ENCODE data around the gene SCARF2. TPM values are rescaled to one million over a fixed set of nuclear protein-coding genes. Genes with fewer than 3 reads are reported as not detected.

Gene SCARF2
- total and polyA plus RNA-seq, 2 of the 8 experiments (the other 6 are each of a cell fraction or from before 2014, with no cell fraction given) = 4.2 to 9.8 TPM

GRCh38 chr22:20397498-20397897 lies 40.1 kb downstream of the SCARF2 start:
- Histone ChIP-seq H3K79me1 (ENCODE audit: low read depth, low read length) (peaks cover 15% of the 10 kb centered on the region), H3K9ac (replicated peaks in 1 of 4; ENCODE audit: extremely low read depth in 1 of 4, low read depth in 3 of 4, low read length in 3 of 4) (no peak overlapping the region), H3K4me1 (replicated peaks in 1 of 4; ENCODE audit: control insufficient read depth in 3 of 4, insufficient read depth in 4 of 4, low read length in 3 of 4) (peaks cover 0 to 10% (median 8%) of the 10 kb centered on the region in 4 experiments; a peak in 5 of 7 replicates), H3K36me3 (ENCODE audit: control insufficient read depth in 2 of 4, insufficient read depth in 4 of 4, low read length in 3 of 4) (no peaks in the 10 kb centered on the region; a peak in 4 of 8 replicates), H3K4me3 (ENCODE audit: extremely low read depth in 1 of 4, insufficient read depth in 2 of 4, low read depth in 3 of 4, low read length in 4 of 4) (no peak overlapping the region), H4K20me1 (replicated peaks in 1 of 2; ENCODE audit: control insufficient read depth in 1 of 2, insufficient read depth in 2 of 2, low read length in 2 of 2) (peaks cover 2 to 17% of the 10 kb centered on the region in 2 experiments), H2BK5ac (ENCODE audit: low read depth, low read length) (no peak overlapping the region), H4K5ac (ENCODE audit: insufficient read length, low read depth, low read length) (no peak overlapping the region), H4K8ac (ENCODE audit: extremely low read depth, insufficient read depth, low read length) (no peak overlapping the region), H3K79me2 (ENCODE audit: control insufficient read depth in 1 of 2, insufficient read depth in 2 of 2, low read length in 2 of 2) (peaks cover 4 to 50% of the 10 kb centered on the region in 2 experiments; a peak in 3 of 4 replicates), H3K18ac (ENCODE audit: extremely low read depth, low read length) (no peak overlapping the region), H2BK20ac (ENCODE audit: low read length) (no peak overlapping the region), H3K23ac (ENCODE audit: insufficient read length) (no peak overlapping the region), H2BK15ac (ENCODE audit: low read length) (no peak overlapping the region), H3K4ac (replicated peaks; ENCODE audit: insufficient read length, low read depth, low read length) (no peak overlapping the region), H3K56ac (replicated peaks; ENCODE audit: insufficient read length, low read depth, low read length) (no peak overlapping the region), H2AK5ac (ENCODE audit: low read depth, low read length) (no peak overlapping the region), H3K14ac (ENCODE audit: insufficient read length) (no peak overlapping the region), H2AFZ (ENCODE audit: low read length) (no peak overlapping the region), H3K23me2 (ENCODE audit: low read depth, low read length) (peaks cover 5% of the 10 kb centered on the region; the same call in 1 of the 2 replicates), H2BK12ac (ENCODE audit: low read depth, low read length) (no peak overlapping the region), H3K4me2 (ENCODE audit: insufficient read depth in 1 of 2, low read depth in 2 of 2, low read length in 2 of 2) (no peak overlapping the region), H2BK120ac (replicated peaks; ENCODE audit: low read depth, low read length) (no peak overlapping the region), H4K91ac (replicated peaks; ENCODE audit: insufficient read length, low read length) (no peak overlapping the region), H3K27me3 (replicated peaks in 1 of 4; ENCODE audit: control insufficient read depth in 3 of 4, extremely low read depth in 1 of 4, insufficient read depth in 3 of 4, low read length in 3 of 4) (no peaks in the 10 kb centered on the region), H3K9me3 (ENCODE audit: insufficient read depth in 2 of 2, low read depth in 1 of 2, low read length in 1 of 2) (no peaks in the 10 kb centered on the region), H3K27ac (ENCODE audit: low read depth, low read length) (no peak overlapping the region)
- TF ChIP-seq ATF3 (IDR thresholded peaks at IDR 0.05; ENCODE audit: insufficient read depth, low read depth, low read length) (no peak), SRF (IDR thresholded peaks at IDR 0.05; ENCODE audit: low read depth, low read length) (no peak), TBP (IDR thresholded peaks at IDR 0.05; ENCODE audit: low read depth, low read length) (no peak)
- ChIA-PET CTCF (ENCODE audit: partially characterized antibody) (no interaction called here), POLR2A (ENCODE audit: partially characterized antibody) (no interaction called here)
- DNase-seq (ENCODE audit: low read depth in 1 of 2, low spot score in 2 of 2) (no peak), FAIRE-seq (no peak)
- WGBS, 2 experiments (ENCODE audit: extremely low coverage in 1 of 2, insufficient coverage in 1 of 2, insufficient read length in 1 of 2, insufficient replicate concordance in 2 of 2, low coverage in 1 of 2, low lambda C conversion rate in 2 of 2, missing lambda C conversion rate in 1 of 2) = 83% methylated on average over 2 of the region's 2 CpGs; no CpG with 5 or more reads in 1 of the 2 experiments
